Measurements from ENCODE around the gene ITPRIPL1.

ITPRIPL1 gene

GRCh38 chr2:96320728-96321622 is 4.1 kb upstream of the ITPRIPL1 start:
- DNase-seq (ENCODE audit: low read depth in 2 of 2), result no peak

DNA sequence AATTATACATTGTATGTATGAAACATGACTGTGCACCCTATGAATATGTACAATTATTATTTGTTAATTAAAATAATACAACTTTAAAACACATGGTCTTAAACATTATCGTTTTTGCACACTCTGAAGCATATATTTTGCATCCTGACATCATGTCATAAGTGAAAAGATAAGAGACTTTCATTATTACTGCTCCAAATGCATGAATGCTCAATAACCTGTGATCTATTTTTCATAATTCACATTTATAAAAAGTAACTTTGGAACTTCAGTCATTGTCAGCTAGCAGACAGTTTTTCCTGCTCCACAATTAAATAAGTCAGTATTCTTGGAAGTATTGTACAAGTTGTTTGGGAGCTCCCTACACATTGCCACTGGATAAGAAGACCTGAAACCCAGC is 1.3 kb upstream of the ITPRIPL1 start:
- no peak for DNase-seq (ENCODE audit: low read depth in 2 of 2)

GRCh38 chr2:96324721-96325040 is 436 bp upstream of the ITPRIPL1 start:
- no peak for DNase-seq (ENCODE audit: low read depth in 2 of 2)

- DNase-seq (ENCODE audit: low read depth in 2 of 2), result no peak
Measured at GRCh38 chr2:96325884-96326255, 753 bp downstream of the ITPRIPL1 start.

- DNase-seq (ENCODE audit: low read depth in 2 of 2), result no peak
Measured at GRCh38 chr2:96326564-96326963, 1.4 kb downstream of the ITPRIPL1 start.

- no peak for DNase-seq (ENCODE audit: low read depth in 2 of 2)
Measured at GRCh38 chr2:96326990-96327820, 2.1 kb downstream of the ITPRIPL1 start.

GRCh38 chr2:96329456-96329855 is 4.3 kb downstream of the ITPRIPL1 start:
- DNase-seq (ENCODE audit: low read depth in 2 of 2), result no peak

- DNase-seq (ENCODE audit: low read depth in 2 of 2), result no peak
Measured at GRCh38 chr2:96329874-96330273, 4.8 kb downstream of the ITPRIPL1 start.

DNA sequence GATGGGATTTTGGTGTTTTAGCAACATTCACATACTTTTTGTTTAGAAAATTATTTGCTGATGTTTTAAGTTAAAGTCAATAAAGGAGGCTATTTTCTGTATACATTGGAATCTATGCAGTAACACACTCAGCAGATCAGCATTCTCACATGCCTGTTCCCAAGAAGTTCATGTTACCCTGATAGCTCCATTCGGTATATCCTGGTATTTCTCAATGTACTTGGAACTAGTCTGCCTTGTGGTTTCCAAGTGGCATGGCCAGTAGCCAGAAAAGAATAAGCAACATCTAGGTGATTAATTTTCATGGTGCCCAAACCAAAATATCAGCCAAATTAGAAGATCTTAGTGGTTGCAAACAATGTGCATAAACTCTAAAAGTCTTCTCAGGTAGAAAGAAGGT is 5.3 kb downstream of the ITPRIPL1 start:
- no peak for DNase-seq (ENCODE audit: low read depth in 2 of 2)

DNA sequence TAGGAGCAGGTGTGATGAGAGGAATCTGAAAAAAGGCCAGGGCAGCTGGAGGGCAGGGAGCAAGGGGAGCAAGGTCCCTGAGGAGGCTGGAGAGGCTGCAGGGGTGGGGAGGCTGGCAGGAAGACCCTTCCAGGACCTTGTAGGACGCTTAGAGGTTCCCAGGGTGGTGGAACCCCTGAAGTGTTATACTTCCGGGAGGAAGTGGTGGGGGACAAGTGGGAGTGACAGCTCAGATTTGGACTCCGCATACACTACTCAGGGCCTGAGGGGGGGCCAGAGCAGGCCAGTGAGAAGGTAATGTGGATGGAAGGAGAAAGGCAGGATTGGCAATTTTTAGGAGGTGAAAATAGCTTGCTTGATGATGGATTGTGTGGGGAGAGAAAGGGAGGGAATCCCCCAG is 8.6 kb downstream of the ITPRIPL1 start:
- no peak for DNase-seq (ENCODE audit: low read depth in 2 of 2)

DNA sequence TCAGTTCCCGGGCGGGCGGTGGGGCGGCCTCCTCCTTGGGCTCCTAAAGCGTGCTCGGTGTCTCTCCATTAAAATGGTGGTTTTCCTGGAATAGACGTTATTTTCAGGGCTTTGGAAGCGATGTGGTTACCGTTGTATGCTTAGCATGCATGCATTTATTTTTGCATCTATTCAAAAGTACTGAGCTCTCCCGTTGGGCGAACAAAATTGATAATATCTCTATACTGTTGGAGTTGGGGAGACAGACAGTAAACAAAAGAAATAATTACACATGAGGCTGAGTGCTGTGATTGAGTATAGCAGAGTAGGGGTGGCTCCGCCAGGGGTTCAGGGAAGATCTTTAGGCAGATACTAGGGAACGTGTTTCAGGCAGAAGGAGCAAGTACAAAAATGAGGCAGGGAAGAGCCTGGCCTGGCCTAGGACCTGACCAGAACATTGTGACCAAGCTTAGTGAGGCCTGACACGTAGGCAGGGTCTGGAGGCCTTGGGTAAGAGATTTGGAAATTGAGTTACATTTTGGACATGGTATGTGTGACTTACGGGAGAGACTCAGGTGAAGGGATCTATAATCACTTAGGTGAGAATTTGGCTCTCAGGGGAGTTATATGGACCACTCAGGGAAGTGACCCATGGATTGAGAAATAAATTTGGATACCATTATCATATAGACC is 11.1 kb downstream of the ITPRIPL1 start:
- DNase-seq (ENCODE audit: low read depth in 2 of 2), result no peak

GRCh38 chr2:96336873-96337272 is 11.8 kb downstream of the ITPRIPL1 start:
- no peak for DNase-seq (ENCODE audit: low read depth in 2 of 2)

DNA sequence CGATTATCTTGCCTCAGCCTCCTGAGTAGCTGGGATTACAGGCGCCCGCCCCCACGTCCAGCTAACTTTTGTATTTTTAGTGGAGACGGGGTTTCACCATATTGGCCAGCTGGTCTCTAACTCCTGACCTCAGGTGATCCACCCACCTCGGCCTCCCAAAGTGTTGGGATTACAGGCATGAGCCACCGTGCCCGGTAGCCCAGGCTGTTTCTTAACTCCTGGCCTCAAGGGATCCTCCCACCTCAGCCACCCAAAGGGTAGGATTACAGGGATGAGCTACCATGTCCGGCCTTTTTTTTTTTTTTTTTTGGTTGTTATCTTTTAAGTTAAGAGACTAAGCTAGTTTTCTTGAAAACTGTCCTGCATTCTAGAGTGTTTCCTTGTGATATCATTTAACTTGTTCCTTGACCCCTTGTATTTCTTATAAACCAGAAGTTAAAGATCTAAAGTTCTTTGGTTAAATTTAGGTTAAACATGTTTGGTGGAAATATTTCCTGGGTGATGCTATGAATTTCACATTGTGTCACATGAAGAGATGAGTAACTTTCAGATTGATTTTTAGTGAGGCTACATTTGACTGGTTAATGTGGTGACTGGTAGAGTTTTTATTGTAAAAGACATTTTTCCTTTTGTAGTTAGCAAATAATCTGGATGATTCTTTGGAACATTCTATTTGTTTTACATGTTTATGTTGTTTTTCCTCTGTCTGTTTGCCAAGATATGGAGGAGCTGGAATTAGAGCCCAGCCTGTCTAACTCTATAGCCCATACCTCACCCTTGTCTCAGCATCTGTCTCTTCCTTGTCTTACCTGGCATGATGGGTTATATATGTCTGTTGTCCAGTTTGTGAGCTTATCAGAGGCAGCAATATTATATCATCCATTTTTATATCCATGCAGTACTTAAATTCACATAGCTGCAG is 15.6 kb downstream of the ITPRIPL1 start:
- DNase-seq (ENCODE audit: low read depth in 2 of 2), result no peak

DNA sequence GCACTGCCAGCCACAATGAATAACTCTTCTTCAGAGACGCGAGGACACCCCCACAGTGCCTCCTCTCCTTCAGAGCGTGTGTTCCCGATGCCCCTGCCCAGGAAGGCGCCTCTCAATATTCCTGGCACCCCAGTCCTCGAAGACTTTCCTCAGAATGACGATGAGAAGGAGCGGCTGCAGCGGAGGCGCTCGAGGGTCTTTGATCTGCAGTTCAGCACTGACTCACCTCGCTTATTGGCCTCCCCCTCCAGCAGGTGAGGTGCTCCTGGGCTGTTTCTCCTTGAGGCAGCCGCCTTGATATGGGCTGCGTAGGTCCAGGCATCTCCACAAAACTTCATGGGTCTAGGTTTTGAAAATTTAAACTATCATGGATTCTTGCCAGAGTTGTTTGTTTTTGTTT is 16.5 kb downstream of the ITPRIPL1 start:
- DNase-seq (ENCODE audit: low read depth in 2 of 2), result no peak

- no peak for DNase-seq (ENCODE audit: low read depth in 2 of 2)
Measured at GRCh38 chr2:96342085-96342484, 17.0 kb downstream of the ITPRIPL1 start.

- DNase-seq (ENCODE audit: low read depth in 2 of 2), result no peak
Measured at GRCh38 chr2:96344011-96344410, 18.9 kb downstream of the ITPRIPL1 start.

DNA sequence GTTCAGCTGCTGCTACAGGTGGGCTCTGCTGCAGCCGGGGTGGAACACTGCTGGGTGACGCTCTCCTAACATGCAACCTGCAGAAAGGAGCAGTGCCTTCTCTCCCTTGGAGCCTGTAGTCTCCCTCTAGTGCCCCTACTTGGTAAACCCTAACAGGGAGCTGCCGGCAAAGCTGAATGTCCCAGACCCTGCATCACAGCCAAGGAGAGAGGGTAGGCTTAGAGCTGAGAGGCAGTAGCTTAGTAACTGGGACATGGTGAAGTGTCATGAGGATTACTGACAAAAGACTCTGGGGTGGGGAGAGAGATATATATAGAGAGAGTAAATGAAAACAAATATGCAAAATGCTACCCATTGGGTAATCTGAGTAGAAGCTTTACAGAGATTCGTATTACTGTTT is 20.3 kb downstream of the ITPRIPL1 start:
- DNase-seq (ENCODE audit: low read depth in 2 of 2), result no peak

DNA sequence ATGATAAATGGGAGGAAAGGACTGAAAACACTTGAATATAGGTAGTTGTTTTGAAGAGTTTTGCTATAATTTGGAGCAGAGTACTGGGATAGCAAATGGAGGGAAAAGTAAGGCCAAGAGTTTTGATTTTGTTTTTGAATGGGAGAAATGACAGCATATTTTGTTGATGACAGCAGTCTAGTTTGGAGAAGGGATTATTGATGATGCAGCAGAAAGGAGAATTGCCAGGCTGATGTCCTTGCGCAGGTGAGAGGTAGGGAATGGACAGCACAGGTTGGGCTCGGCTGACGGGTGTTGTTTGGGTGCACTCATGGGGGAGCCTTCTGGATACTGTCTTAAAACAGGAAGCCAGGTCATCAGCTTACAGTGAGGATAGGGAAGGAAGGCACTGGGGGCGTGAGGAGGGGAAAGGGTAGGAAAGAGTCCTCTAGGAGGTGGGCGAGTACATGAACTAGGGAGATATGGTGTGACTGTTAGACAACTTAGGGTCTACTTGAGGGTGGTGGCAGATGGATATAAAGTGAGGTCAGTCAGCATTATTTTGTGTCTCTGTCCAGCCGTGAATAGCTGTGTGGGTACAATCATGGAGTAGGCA is 20.8 kb downstream of the ITPRIPL1 start:
- DNase-seq (ENCODE audit: low read depth in 2 of 2), result no peak

- no peak for DNase-seq (ENCODE audit: low read depth in 2 of 2)
Measured at GRCh38 chr2:96347395-96347794, 22.3 kb downstream of the ITPRIPL1 start.

DNA sequence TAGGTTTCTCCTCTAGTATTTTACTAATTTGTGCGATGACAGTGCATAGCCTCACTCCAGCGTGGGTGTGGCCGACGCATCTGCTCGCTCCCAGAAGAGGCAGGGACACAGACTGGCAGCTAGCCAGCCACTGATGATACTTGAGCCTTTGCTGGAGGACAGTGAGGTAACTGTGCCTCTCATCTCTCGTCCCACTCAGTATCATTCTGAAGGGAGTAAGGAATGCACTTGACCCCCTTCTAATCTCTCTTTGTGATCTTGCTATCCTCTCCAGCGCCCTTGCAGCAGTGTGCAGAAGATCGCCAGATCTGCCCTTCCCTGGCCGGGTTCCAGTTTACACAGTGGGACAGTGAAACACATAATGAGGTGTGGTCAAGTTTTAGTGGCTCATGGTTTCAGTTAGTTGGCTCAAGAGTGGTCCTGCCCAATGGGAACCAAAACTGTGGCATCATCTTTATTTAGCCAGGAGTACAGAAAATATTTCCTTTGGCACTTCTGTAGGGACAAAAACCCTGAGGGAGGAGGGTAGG is 28.0 kb downstream of the ITPRIPL1 start:
- DNase-seq (ENCODE audit: low read depth in 2 of 2), result no peak

DNA sequence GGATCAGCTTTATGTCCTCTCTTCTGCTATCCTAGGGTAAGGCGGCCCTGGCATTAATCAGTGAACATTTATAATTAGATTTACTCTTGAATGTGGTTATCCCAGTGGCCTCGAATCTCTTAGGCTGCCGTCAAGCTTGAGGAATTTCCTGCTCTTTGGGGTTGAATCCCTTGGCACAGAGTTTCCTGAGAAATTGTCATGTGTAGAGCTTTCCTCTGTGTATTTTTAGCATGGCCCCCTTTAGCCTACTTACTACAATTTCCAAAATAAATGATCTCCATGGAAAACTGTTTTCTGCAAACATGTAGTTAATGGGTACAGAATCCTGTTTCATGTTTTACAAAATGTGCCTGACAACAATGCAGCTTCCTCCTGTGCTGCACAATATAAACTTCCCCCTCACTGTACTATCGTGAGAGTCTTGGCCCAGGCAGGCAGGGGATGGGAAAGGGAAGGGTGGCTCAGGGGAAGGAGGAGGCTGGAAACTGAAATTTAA is 28.5 kb downstream of the ITPRIPL1 start:
- no peak for DNase-seq (ENCODE audit: low read depth in 2 of 2)
